ENCODE data around the gene ELAC1.
"Not testable (repeated sequence)": the region's sequence is repeated elsewhere in the genome, so short reads cannot be mapped to it uniquely, and the experiment has no call there.

The ELAC1 gene, protein sequence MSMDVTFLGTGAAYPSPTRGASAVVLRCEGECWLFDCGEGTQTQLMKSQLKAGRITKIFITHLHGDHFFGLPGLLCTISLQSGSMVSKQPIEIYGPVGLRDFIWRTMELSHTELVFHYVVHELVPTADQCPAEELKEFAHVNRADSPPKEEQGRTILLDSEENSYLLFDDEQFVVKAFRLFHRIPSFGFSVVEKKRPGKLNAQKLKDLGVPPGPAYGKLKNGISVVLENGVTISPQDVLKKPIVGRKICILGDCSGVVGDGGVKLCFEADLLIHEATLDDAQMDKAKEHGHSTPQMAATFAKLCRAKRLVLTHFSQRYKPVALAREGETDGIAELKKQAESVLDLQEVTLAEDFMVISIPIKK

DNA sequence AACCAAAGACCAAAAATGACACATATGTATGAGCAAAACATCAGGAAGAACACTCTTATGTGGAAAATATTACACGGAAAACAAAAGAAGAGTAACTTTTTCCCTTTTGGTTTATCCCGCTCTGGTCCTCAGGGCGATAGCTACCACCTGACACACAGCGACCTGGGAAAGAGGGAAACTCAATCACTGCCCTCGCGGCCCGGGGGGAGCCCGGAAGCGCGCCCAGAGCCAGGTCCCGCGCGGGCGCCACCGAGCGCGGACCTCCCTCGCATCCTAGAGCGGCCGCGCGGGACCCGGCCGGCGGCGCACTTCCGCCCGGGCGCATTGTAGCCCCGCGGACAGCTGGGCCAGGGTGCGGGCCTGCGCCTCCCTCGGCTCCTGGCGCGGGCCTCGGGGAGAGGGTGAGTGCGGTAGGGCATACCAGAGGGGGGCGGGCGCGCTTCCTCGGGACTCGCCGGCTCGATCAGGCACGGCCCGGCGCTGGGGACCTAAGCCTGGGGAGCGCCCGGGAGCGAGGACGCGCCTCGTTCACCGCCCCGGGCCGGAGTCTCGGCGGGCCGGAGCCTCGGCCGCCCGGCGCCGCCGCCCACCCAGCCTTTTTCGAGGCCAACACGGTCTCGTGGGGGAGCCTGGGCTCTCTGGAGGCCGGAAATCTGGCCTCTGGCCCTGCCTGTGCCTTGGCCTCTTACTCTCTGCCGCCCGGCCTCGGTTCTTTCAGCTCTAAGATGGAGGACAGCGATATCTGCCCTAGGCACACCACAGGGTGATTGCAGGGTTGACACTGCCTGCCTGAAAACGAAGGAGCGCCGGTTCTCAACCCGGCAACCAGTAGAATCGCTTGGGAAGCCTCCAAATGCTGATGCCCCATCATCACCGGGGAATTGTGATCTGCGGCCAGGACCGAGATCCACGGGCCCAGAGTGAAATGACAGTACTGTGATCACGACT lies at the start of gene ELAC1:
ELAC1 (plus strand) TSS at position 327 of the 948 bp plus-strand sequence. CDS start 6,365 bp downstream, outside the sequence.
- peak; percentile 35 to 60 (median 39) for DNase-seq (ENCODE audit: low read depth in 2 of 3, low spot score in 1 of 3)

DNA sequence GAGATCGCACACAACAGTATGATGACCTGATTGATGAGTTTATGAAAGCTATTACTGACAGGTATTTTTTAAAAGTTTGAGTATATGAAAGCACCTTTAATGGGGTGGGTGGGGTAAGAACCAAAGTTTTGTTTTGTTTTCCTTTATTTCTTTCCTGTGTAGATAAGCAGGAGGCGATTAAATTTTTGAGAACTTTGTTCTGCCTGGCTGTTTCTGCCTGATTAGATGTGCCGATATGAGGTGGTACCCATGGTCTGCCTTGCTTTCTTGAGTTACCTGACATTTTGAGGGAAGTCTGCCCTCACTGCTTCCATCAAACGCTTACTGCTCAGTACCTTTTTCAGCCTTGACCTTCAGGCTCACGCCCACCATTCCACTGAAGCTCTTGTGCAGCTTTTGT lies 49.7 kb upstream of the ELAC1 start:
- no peak for DNase-seq (ENCODE audit: low read depth in 2 of 3, low spot score in 1 of 3)

DNA sequence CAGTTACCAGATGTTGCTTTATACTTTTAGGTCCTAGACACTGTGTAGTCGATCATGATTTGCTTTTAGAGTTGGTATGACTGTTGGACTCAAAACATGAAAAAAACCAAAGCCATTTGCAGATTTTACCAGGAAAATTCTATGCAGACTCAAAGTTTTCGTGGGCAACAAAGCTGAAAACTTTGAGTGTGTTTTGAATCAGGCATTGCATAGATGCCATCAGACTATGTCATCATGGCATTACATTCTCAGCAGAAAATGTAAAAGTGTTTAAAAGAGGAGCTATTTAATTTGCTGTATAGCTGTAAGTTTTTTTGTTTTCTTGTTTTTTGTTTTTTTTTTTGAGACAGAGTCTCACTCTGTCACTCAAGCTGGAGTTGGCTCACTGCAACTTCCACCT lies 43.5 kb upstream of the ELAC1 start:
- DNase-seq (ENCODE audit: low read depth in 2 of 3, low spot score in 1 of 3), result no peak

DNA sequence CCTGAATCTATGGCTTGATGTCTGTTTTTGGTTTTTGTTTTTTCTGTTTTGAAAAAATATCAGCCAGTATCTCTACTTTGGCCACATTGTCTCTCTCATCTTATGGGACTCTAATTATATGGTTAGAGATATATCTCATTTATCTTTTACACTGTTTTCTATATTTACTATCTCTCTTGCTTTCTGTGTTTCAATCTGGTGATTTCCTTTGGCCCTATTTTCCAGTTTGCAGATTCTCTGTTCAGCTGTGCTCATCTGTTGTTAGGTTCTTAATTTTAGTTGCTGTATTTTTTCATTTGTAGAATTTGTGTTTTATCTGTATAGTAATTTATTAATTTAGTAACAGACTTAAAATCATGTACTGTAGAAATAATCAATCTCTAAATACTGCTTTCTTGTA lies 41.3 kb upstream of the ELAC1 start:
- DNase-seq (ENCODE audit: low read depth in 2 of 3, low spot score in 1 of 3), result no peak

DNA sequence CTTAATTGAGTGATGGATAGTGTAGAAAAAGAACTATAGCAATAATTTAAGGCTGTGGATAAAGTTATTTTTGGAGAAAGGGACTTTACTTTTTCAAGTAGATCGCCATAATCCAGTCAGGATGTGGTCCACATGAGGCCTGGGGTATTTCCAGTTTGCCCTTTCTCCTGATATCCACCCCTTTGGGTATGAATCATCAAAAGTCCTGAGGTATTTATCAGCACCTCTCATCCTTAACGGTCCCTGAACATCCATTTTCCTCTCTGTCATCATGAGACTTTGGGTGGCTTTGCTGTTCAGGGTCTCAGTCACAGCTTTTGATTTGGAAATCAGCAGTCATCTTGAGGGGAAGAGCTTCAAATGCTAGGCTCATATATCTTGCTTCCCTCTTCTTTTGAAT lies 39.3 kb upstream of the ELAC1 start:
- DNase-seq (ENCODE audit: low read depth in 2 of 3, low spot score in 1 of 3), result no peak

DNA sequence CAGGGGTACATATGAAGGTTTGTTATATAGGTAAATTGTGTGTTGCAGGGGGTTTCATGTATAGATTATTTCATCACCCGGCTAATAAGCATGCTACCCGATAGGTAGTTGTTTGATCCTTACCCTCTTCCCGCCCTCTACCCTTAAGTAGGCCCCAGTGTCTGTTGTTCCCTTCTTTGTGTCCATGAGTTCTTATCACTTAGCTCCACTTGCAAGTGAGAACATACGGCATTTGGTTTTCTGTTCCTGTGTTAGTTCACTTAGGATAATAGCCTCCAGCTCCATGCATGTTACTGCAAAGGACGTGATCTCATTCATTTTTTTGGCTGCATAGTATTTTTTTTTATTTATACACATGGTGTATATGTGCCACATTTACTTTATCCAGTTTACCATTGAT lies 34.2 kb upstream of the ELAC1 start:
- DNase-seq (ENCODE audit: low read depth in 2 of 3, low spot score in 1 of 3), result no peak

DNA sequence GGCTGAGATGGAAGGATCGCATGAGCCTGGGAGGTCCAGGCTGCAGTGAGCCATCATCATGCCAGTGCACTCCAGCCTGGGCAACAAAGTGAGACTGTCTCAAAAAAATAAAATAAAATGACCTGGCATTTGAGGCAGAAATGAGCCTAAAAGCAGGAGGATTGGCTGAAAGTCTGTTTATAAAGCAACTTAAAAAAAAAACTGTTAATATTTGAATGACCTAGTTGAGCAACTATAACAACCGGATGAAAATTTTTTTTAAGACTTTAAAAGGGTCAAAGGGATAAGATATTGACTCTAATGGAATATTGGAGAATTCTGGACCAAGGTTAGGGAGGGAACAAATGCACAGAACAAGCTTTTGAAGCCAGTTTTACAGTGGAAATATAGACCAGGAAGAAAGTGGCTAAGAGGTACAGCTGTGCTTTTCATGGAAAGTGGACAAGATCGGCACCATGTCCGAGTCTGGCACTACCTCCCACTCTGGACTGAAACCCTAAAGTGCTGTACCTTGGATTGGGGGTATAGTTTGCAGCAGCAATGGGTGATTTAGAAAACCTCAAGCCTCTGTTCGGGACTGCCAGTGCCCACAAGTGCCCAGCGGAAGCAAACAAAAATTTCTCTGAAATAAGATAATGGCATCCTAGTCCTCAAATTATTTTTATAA lies 33.2 kb upstream of the ELAC1 start:
- DNase-seq (ENCODE audit: low read depth in 2 of 3, low spot score in 1 of 3), result no peak

DNA sequence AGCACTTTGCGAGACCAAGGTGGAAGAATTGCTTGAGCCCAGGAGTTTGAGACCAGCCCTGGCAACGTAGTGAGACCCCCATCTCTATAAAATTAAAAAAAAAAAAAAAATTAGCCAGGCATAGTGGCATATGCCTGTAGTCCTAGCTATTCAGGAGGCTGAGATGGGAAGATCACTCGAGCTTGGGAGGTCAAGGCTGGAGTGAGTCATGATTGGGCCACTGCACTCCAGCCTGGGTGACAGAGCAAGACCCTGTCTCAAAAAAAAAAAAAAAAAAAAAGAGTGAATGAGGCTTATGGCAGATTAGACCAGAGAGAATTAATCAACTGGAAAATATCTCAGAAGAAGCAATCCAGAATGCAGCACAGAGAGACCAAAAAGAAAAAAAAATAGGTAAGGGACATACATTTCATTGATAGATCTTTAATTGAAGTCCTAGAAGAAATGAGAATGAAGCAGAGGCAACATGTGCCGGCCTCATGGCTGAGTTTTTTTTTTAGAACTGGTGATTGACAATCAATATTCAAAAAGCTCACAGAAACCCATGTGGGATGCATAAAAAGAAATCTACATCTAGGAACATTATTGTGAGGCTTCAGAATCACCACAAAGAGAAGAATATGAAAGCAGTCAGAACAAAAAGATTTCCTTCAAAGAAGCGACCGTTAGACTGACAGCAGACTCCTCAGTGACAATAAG lies 32.2 kb upstream of the ELAC1 start:
- DNase-seq (ENCODE audit: low read depth in 2 of 3, low spot score in 1 of 3), result no peak

DNA sequence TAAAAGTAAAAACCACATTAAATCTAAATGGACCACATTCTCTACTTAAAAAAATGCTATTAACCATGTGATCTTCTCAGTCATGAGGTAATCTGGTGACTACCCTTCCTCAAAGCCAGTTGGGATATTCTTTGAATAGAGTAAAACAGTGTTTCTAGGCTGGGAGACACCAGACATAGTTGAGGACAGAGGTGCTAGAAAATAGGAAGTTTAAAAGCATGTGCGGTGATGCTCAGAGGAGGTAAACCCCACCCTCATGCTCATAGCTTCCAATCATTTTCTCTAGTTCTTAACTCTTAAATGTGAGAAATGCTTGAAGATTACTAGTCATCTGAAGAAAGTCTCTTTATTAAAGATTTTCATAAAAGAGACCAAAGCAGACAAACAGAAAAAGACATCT lies 30.7 kb upstream of the ELAC1 start:
- DNase-seq (ENCODE audit: low read depth in 2 of 3, low spot score in 1 of 3), result no peak

DNA sequence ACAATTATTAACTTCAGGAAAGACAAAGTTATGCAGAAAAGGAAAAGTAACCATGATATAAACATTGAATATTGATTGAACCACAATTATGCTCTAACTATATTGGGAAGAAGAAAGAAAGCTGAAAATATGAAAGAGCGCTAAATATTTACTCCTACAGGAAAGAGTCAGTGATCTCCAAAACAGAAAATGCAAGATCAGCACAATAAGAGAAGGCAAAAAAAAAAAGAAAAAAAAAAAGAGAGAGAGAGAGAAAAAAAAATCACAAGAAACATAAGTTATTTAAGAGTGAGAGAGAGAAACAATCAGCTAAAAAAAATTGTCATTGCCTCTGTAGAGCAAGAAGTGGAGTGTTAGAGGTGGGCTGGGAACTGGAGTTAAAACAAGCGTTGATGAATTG lies 28.9 kb upstream of the ELAC1 start:
- no peak for DNase-seq (ENCODE audit: low read depth in 2 of 3, low spot score in 1 of 3)

DNA sequence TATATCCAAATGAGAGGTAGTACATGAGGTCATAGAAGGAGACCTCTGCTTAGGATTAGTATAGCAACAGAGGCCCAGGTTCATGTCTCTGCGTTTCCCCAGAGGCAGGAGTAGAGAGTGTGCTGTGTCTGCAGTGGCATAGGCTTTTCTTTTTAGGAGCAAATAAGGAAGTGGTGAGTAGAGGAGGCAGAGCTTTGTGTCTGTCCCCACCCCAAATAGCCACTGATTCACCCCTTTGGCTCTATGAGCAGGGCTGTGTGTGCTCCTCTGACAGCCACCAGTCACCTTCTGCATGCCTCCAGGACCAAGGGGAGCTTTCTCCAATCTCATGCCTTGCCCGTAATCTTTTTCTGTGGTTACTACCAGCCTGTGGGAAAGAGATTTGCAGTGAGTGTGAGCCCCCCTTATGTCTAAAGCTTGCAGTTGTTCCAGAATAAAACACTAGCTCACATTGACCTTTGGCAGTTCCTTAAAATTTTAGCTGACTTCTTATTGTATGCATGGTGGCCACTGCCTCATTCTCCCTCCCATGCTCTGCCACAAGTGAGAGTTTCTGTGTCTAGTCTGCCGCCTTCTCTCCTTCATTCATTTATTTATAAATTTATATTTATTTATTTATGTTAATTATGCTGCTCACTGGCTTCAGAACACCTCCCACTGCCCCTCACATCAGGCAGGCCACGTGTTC lies 23.5 kb upstream of the ELAC1 start:
- DNase-seq (ENCODE audit: low read depth in 2 of 3, low spot score in 1 of 3), result no peak

DNA sequence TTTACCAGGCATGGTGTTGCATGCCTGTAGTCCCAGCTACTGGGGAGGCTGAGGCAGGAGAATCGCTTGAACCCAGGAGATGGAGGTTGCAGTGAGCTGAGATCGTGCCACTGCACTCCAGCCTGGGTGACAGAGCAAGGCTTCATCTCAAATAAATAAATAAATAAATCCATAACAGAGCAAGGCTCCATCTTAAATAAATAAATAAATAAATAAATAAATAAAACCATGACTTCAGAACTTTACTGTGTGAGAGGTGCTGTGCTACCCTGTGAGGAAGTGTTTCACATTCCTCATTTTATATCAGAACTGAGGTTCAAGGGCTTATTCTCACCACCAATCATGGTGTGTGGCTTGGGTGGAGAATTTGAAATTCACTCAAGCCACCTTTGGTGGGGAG lies 21.9 kb upstream of the ELAC1 start:
- not testable (repeated sequence) for DNase-seq (ENCODE audit: low read depth in 2 of 3, low spot score in 1 of 3)

DNA sequence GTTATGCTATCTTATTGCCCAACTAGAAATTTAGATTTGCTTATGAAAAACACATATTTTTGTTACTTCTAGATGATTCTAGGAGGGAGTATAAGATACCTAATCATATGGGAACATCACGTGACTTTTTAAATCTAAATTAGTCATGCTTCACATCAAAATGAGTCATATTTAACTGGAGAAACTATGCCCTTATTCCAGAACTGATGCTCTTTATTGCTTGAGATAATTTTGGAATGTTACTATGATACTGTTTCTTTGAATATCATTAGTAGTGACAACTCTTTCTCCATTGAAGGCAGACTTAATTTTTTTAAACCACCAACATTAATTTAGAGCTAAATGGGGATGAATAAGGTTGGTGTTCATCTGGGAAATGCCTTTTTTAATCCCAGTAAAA lies 19.9 kb upstream of the ELAC1 start:
- DNase-seq (ENCODE audit: low read depth in 2 of 3, low spot score in 1 of 3), result no peak

DNA sequence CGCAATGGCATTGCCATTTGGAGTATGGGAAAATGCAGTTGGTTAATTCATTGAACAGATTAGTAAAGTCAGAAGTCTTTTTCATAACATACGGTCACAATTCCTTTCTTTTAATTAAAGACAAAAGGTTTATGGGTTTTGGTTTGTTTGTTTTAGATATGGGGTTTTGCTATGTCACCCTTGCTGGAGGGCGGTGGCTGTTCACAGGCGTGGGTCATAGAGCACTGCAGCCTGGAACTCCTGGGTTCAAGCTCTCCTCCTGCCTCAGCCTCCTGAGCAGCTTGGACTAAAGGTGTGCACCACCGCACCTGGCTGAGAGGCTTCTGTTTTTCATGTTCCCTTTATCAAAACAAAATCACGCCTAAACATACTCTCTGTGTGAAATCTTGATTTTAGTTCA lies 18.7 kb upstream of the ELAC1 start:
- no peak for DNase-seq (ENCODE audit: low read depth in 2 of 3, low spot score in 1 of 3)

DNA sequence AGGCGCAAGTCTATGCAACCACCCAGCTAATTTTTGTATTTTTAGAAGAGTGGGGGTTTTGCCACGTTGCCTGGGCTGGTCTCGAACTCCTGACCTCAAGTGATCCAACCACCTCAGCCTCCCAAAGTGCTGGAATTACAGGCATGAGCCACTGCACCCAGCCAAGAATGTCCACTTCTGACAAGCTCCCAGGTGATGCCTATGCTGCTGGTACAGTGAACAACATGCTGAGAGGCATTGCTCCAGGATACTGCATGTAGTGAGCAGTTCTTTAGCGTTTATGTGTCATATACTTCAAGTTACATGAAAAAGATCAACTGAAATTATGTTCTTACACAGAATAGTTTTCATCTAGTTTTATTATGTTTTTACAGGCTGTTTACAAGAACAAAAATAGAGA lies 17.2 kb upstream of the ELAC1 start:
- no peak for DNase-seq (ENCODE audit: low read depth in 2 of 3, low spot score in 1 of 3)

DNA sequence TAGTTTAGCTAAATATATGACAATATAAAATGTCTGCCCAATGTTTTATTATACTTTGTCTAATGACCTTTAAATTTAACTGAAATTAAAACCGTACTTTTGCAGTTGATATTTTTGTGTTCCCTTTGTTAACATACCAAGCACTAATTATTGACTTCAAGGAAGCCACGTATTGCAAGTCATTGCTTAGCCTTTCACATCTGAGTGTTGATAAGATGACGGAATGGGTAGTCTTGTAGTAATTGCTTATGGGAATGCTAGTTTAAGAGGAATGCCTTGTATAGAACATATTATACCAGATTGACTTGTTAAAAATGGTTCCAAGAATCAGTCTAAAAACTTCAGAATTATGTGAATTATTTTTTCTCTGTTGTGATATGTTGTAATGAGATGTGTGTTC lies 14.0 kb upstream of the ELAC1 start:
- no peak for DNase-seq (ENCODE audit: low read depth in 2 of 3, low spot score in 1 of 3)

DNA sequence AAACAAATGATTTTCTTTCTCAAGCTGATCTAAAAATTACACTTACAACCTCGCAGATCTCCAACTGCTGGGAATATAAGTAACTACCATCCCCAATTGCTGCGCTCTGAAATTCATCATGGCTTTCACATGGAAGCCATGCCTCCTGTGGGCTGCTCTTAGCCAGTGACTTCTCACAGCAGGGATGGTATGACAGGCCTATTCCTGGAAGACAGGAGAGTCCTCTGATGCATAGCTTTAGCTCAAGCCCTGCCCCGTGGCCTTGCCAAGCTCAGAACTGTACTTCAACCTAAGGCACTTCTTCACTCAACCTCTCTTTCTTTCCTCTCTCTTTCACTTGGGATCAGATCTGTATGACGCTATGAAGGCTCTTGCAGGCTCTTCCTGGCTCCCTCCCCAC lies 12.6 kb upstream of the ELAC1 start:
- no peak for DNase-seq (ENCODE audit: low read depth in 2 of 3, low spot score in 1 of 3)

DNA sequence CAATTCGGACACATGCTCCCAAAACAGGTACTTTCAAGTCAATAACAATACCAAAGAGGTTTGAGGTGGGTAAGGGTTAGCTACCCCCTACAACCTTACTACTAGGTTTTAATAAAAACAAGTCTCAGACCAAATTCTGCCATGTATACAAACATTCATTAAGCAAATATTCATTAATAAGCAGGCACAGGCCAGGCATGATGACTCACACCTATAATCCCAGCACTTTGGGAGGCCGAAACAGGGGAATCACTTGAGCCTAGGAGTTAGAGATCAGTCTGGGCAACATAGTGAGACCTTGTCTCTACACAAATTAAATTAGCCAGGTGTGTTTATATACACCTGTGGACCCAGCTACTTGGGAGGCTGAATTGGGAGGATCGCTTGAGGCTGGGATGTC lies 11.7 kb upstream of the ELAC1 start:
- DNase-seq (ENCODE audit: low read depth in 2 of 3, low spot score in 1 of 3), result no peak

DNA sequence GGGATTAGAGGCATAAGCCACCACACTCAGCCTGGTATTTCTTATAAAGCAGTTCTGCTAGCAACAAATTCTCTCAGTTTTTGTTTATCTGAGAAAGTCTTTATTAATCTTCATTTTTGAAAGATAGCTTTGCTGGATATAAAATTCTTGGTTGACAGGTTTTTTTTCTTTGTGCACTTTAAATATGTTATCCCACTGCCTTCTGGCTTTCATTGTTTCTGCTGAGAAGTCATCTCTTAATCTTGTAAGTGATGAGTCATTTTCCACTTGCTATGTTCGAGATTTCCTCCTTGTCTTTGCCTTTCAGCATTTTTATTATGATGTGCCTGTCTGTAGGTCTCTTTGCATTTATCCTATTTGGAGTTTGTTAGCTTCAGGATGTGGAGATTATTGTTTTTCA lies 5.9 kb upstream of the ELAC1 start:
- DNase-seq (ENCODE audit: low read depth in 2 of 3, low spot score in 1 of 3), result no peak

DNA sequence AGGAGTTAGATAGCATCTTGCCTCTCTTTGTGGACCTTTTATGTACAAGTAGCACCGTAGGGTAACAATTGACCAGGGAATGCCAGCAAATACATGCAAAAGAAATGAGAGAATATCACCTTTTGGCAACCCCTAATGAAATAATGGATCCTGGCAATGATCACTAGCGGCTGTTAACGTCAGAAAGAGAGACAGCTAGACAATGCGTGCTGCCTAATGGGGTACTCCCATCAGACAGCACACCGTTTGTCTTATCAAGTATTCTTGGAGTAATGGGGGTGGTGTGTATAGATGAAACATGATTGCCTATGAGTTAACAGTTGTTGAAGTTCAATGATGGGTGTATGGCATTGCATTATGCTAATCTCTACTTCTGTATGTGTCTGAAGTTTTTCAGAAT lies 1.6 kb downstream of the ELAC1 start:
- no peak for DNase-seq (ENCODE audit: low read depth in 2 of 3, low spot score in 1 of 3)

DNA sequence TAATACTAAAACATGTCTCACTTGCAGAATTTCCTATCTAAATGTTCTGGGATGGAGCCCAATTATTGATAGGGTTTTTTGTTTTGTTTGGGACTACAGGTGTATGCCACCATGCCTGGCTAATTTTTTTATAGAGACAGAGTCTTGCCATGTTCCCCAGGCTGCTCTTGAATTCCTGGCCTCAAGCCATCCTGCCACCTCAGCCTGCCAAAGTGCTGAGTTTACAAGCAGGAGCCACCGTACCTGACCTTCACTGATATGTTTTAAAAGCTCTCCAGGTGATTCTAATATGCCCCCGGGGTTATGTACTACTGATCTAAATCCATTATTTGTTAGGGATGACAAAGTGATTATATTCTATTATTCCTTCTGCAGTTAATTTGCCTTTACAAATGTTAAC lies 2.2 kb downstream of the ELAC1 start:
- no peak for DNase-seq (ENCODE audit: low read depth in 2 of 3, low spot score in 1 of 3)
